Gastroesophageal sphincter (tissue), 4 donors: Measurements from ENCODE around the gene RIPK4. TPM values are rescaled to one million over a fixed set of nuclear protein-coding genes. Genes with fewer than 3 reads are reported as not detected.

Source experiments
- ATAC-seq: fragments of 150-250 bp; one replicate; pipeline ENCODE4 v1.9.1; 2016; ENCODE audit warnings: mild to moderate bottlenecking, moderate library complexity
- H3K27ac ChIP-seq, 4 donors: fragments of 200-600 bp; sonication (generic) in 3 of 4; 1 replicate in 3 of 4; 2 replicates in 1 of 4; pipeline ENCODE4 v1.5.1; 2016 to 2019
- H3K27me3 ChIP-seq: fragments of 200-600 bp; sonication (generic); one replicate; pipeline ENCODE4 v1.5.1; 2019
- H3K36me3 ChIP-seq, 2 donors: fragments of 200-600 bp; sonication (generic); one replicate each; pipeline ENCODE4 v1.5.1; 2019; ENCODE audit warnings: control low read depth in 1 of 2
- H3K4me1 ChIP-seq, 3 donors: fragments of 200-600 bp; sonication (generic); 1 replicate in 2 of 3; 2 replicates in 1 of 3; pipeline ENCODE4 v1.5.1; 2016 to 2019; ENCODE audit warnings: control low read depth in 2 of 3
- H3K4me3 ChIP-seq, 2 donors: fragments of 200-600 bp; sonication (generic); one replicate each; pipeline ENCODE4 v1.5.1; 2019; ENCODE audit warnings: mild to moderate bottlenecking in 1 of 2, moderate library complexity in 1 of 2
- H3K9me3 ChIP-seq, 3 donors: fragments of 200-600 bp; sonication (generic); one replicate each; pipeline ENCODE4 v1.5.1; 2017 to 2019; ENCODE audit warnings: control low read depth in 2 of 3
- EP300 ChIP-seq: sonication (generic); formaldehyde crosslinking; IDR thresholded peaks from one replicate; pipeline ENCODE4 v1.6.1; 2017; ENCODE audit warnings: antibody characterized with exemption, mild to moderate bottlenecking
- POLR2A ChIP-seq, 2 donors: fragments of 450-650 bp; IDR thresholded peaks; one replicate each; pipeline ENCODE4 v1.6.1; 2017; ENCODE audit warnings: antibody characterized with exemption in 2 of 2, mild to moderate bottlenecking in 2 of 2, moderate library complexity in 1 of 2
- POLR2AphosphoS5 ChIP-seq: sonication (generic); formaldehyde crosslinking; IDR thresholded peaks from one replicate; pipeline ENCODE4 v1.6.1; 2017; ENCODE audit warnings: antibody characterized with exemption
- WGBS, 2 donors: methylation state at CpG; one replicate each; pipeline ENCODE4 v1.1.5; 2018; ENCODE audit warnings: low coverage in 1 of 2; 5-methylcytosine and 5-hydroxymethylcytosine counted together
- total RNA-seq, 4 donors: library from RNA; depleted of rRNA; stranded (reverse); fragments of >200 nt; gene quantifications; one replicate each; pipeline ENCODE4 v1.1.0, GENCODE V29; 2016
- TF ChIP-seq, protein P1 (sequence below), 4 experiments: fragments of 200-600 bp in 2 of 4; fragments of 450-650 bp in 2 of 4; sonication (generic) in 1 of 4; IDR thresholded peaks; one replicate each; pipeline ENCODE4 v1.5.1; 2017 to 2019; ENCODE audit warnings: antibody characterized with exemption in 4 of 4, mild to moderate bottlenecking in 2 of 4, moderate library complexity in 2 of 4

The RIPK4 gene
- total RNA-seq, 4 donors from 2014 or later = 0.40 to 5.8 (median 1.5) TPM

DNA sequence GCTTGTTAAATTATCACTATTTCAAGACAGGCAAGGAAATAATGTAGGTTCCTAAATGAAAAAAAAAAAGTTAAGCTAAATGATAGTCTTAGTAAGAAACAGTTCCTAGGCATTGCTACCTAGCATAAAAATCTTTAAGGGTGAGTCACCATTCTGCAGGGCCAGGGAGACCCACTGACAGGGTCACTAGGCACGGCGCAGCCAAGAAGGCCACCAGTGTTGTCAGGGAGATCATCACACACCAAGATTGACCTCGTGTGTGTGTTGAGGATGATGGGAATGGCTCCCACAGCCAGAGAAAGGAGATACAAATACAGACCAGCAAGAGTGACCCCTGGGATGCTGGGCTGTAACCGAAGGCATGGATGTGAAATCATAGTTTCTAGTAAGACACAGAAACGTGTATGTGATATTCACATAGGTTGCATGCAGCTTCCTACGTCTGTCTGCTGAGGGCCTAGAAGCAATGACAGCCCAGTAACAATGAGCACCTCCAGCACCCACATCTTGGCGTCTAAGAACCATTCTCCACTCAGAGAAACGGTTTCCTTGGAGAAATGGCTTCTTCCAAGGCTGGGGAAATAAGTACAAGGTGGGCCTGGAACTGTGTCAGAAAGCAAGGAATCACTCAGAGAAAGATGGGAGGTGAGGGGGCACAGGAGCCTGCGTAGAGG is 29.1 kb downstream of the RIPK4 start:
- Histone ChIP-seq H3K36me3 (no peaks in the 10 kb centered on the region), H3K9me3 (peaks cover 0 to 22% (median 0%) of the 10 kb centered on the region in 3 donors), H3K27me3 (peaks cover 38% of the 10 kb centered on the region), H3K4me1 (no peaks in the 10 kb centered on the region), H3K27ac (no peak overlapping the region), H3K4me3 (no peak overlapping the region)
- 82 to 88% methylated on average over 1 to 8 of the region's 9 CpGs for WGBS, 2 donors
- TF ChIP-seq, protein P1, sequence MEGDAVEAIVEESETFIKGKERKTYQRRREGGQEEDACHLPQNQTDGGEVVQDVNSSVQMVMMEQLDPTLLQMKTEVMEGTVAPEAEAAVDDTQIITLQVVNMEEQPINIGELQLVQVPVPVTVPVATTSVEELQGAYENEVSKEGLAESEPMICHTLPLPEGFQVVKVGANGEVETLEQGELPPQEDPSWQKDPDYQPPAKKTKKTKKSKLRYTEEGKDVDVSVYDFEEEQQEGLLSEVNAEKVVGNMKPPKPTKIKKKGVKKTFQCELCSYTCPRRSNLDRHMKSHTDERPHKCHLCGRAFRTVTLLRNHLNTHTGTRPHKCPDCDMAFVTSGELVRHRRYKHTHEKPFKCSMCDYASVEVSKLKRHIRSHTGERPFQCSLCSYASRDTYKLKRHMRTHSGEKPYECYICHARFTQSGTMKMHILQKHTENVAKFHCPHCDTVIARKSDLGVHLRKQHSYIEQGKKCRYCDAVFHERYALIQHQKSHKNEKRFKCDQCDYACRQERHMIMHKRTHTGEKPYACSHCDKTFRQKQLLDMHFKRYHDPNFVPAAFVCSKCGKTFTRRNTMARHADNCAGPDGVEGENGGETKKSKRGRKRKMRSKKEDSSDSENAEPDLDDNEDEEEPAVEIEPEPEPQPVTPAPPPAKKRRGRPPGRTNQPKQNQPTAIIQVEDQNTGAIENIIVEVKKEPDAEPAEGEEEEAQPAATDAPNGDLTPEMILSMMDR (IDR thresholded peaks at IDR 0.05) = no peak
- no peak for TF ChIP-seq EP300
- no peak for TF ChIP-seq POLR2A (IDR thresholded peaks at IDR 0.05)
- no peak for TF ChIP-seq POLR2AphosphoS5
- no peak for ATAC-seq

DNA sequence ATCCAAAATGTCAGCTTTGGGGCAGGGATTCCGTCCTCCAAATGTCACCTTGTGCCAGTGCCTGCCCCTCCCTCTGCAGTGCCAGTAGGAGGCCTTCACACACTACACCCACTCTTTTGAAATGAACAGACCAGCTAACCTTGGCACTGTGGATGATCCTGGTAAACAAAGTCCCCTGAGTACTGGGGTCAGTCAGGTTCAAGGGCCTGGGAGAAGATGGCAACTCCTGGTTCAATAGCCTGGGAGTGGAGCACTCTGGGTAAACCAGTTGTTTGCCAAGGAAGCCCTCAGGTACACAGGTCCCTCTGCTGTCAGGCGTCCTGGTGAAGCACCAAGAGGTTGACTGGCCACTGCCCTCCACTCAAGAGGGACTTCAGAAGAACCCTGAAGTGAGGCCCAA is 30.4 kb downstream of the RIPK4 start:
- Histone ChIP-seq H3K36me3 (no peaks in the 10 kb centered on the region), H3K4me1 (no peaks in the 10 kb centered on the region), H3K27me3 (peaks cover 38% of the 10 kb centered on the region), H3K9me3 (peaks cover 0 to 34% (median 0%) of the 10 kb centered on the region in 3 donors), H3K4me3 (no peak overlapping the region), H3K27ac (no peak overlapping the region)
- no peak for TF ChIP-seq POLR2AphosphoS5
- TF ChIP-seq, protein P1 (IDR thresholded peaks at IDR 0.05) = no peak
- no peak for TF ChIP-seq EP300
- no peak for TF ChIP-seq POLR2A (IDR thresholded peaks at IDR 0.05)
- no peak for ATAC-seq
- 66% methylated on average over 2 of the region's 2 CpGs; no CpG with 5 or more reads in 1 of the 2 donors for WGBS, 2 donors

DNA sequence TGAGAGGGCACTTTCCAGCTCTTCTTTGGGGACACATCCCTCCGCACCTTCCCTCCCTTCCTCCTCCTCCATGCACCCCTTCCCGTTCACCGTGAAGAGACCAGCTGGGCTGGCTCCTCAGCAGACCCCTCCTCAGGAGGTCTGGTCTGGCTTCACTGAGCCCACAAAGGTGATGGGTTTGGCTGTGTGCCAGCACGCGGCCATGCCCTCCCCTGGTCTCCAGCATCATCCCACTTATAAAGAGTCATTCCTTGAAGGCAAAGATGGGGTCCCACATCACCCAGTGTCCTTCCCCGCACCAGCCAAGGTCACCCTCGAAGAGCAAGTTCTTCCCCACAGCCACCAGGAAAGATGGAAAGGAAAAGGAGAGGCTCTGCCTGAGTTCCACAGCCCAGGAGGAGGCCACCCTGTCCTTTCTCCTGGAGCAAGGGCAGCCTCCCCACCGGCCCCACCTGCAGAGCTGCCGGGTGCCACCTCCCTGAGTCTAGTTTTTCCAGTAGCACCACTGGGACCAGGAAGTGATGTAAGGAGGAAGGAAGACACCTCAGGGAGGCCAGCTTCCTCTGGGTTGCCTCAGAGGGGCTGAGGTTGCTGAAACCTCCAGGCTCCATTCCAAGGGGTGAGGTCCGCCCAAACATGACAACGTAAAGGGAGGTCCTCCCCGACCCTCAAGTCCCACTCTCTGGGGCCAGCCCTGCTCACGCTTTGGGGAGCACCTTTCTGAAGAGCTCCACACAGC is 32.7 kb downstream of the RIPK4 start:
- TF ChIP-seq EP300 (no peak), POLR2A (IDR thresholded peaks at IDR 0.05) (no peak), POLR2AphosphoS5 (no peak)
- TF ChIP-seq, protein P1 (IDR thresholded peaks at IDR 0.05) = no peak
- H3K27ac ChIP-seq = no peak overlapping the region
- H3K27me3 ChIP-seq = peaks cover 51% of the 10 kb centered on the region
- no peaks in the 10 kb centered on the region for H3K4me1 ChIP-seq
- H3K9me3 ChIP-seq = peaks cover 0 to 37% (median 0%) of the 10 kb centered on the region in 3 donors
- WGBS, 2 donors = 80 to 93% methylated on average over 2 to 6 of the region's 13 CpGs
- ATAC-seq = no peak
- no peaks in the 10 kb centered on the region for H3K36me3 ChIP-seq
- H3K4me3 ChIP-seq = no peak overlapping the region

DNA sequence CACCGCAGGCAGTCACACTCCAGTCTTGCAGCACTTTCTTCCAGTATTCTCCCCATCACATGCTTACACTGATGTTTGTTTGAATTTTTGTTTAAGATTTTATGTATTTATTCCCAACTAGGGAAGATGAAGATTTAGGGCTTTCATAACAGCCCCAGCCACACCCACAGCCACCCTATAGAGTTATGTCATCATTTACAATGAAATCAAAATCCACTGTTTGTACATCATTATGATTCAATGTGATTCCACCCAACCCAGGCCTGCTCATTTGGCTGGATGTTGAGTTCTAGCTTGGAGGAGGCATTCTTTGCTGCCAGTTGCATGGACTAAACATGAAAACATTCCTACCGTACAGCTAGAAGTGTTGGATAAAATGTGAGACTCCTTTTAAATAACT is 35.8 kb downstream of the RIPK4 start:
- Histone ChIP-seq H3K27ac (no peak overlapping the region), H3K9me3 (peaks cover 0 to 20% (median 0%) of the 10 kb centered on the region in 3 donors), H3K4me3 (no peak overlapping the region), H3K36me3 (no peaks in the 10 kb centered on the region), H3K27me3 (peaks cover 71% of the 10 kb centered on the region), H3K4me1 (peaks cover 0 to 8% (median 0%) of the 10 kb centered on the region in 3 donors)
- WGBS, 2 donors = 75% methylated on average over 2 of the region's 2 CpGs
- no peak for ATAC-seq
- TF ChIP-seq, protein P1 (IDR thresholded peaks at IDR 0.05) = no peak
- no peak for TF ChIP-seq POLR2A (IDR thresholded peaks at IDR 0.05)
- no peak for TF ChIP-seq POLR2AphosphoS5
- TF ChIP-seq EP300 = no peak
